ENCODE results near the gene SMARCB1. TPM values are rescaled to one million over a fixed set of nuclear protein-coding genes. Genes with fewer than 3 reads are reported as not detected.

SMARCB1 gene
- total and polyA plus RNA-seq, 3 experiments from 2014 or later: 40.4 to 120 (median 113) TPM

DNA sequence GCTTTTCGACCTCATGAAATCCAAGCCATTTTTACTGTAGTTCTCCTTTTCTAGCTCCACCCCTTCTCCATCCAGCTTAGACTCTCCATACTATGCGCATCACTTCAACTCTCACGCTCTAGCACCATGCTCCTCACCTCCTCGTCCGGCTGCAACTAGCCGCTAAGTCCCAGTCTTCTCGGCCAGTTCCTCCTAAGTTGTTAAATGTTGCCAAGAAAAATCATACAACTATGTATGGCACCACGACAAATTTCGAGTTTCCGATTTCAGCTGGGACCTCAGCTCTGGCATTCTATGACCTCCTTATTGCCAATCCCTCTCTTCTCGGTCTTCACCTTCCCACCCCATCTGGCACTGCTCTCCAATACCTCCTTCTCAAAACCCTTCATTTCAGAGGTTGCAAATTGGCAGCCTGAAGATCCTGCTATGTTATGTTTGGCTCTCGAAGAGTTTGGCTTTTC, 36.9 kb upstream of the SMARCB1 start:
- Mint-ChIP-seq H3K4me1 (peaks cover 15 to 26% (median 24%) of the 10 kb centered on the region in 3 donors), H3K36me3 (peaks cover 4 to 9% (median 6%) of the 10 kb centered on the region in 3 donors), H3K27ac (peak overlapping the region in 4 of 8 donors; percentile 70 to 89 (median 83)), H3K4me3 (peak overlapping the region; percentile 78 to 92 (median 80)), H3K9me3 (peaks cover 0 to 3% (median 0%) of the 10 kb centered on the region in 5 donors), H3K27me3 (no peaks in the 10 kb centered on the region)
- peak overlapping the region; percentile 74 for H3K4me3 ChIP-seq (ENCODE audit: low read length)
- POLR2A ChIA-PET: no interaction called here
- H3K9me3 ChIP-seq (ENCODE audit: low read length): no peaks in the 10 kb centered on the region
- H3K36me3 ChIP-seq (ENCODE audit: insufficient read depth, low read length): peaks cover under 1% of the 10 kb centered on the region
- CTCF ChIA-PET: interaction anchor here (1.3 to 1.8 kb wide), 3 partner anchors 10 to 21 kb away, joined by 5 to 7 read pairs (median 5); no protein-coding TSS in a partner anchor
- H3K27me3 ChIP-seq (ENCODE audit: insufficient read depth, low read length, poor library complexity, severe bottlenecking): no peaks in the 10 kb centered on the region
- peak overlapping the region; percentile 48 for H3K27ac ChIP-seq (ENCODE audit: low read depth, low read length)
- peaks cover 7% of the 10 kb centered on the region for H3K4me1 ChIP-seq (ENCODE audit: insufficient read depth, low read length)
- no peak for DNase-seq

GRCh38 chr22:23750367-23750713, 36.4 kb upstream of the SMARCB1 start:
- peaks cover 0 to 5% (median 2%) of the 10 kb centered on the region in 3 donors for H3K36me3 Mint-ChIP-seq
- Histone ChIP-seq H3K4me1 (ENCODE audit: insufficient read depth, low read length) (peaks cover 7% of the 10 kb centered on the region), H3K27ac (ENCODE audit: low read depth, low read length) (peak overlapping the region; percentile 48), H3K27me3 (ENCODE audit: insufficient read depth, low read length, poor library complexity, severe bottlenecking) (no peaks in the 10 kb centered on the region), H3K9me3 (ENCODE audit: low read length) (no peaks in the 10 kb centered on the region), H3K4me3 (ENCODE audit: low read length) (peak overlapping the region; percentile 74), H3K36me3 (ENCODE audit: insufficient read depth, low read length) (no peaks in the 10 kb centered on the region)
- H3K4me1 Mint-ChIP-seq: peaks cover 12 to 21% (median 20%) of the 10 kb centered on the region in 3 donors
- CTCF ChIA-PET: interaction anchor here (1.3 to 1.8 kb wide), 4 partner anchors 9 to 20 kb away, joined by 5 to 7 read pairs (median 6); partner anchors contain the start of gene C22orf15
- POLR2A ChIA-PET: interaction anchor here (0.5 to 0.7 kb wide), 5 partner anchors 13 to 1246 kb away, joined by 3 to 5 read pairs (median 3); partner anchors contain the start of gene DRICH1
- no peak for DNase-seq
- no peaks in the 10 kb centered on the region for H3K9me3 Mint-ChIP-seq
- H3K27ac Mint-ChIP-seq: peak overlapping the region; percentile 61 to 95 (median 83)
- no peaks in the 10 kb centered on the region for H3K27me3 Mint-ChIP-seq
- peak overlapping the region; percentile 78 to 92 (median 80) for H3K4me3 Mint-ChIP-seq

- H3K4me3 ChIP-seq (ENCODE audit: low read length): peak within 1 kb of the TSS; percentile 77
- Mint-ChIP-seq H3K9me3 (no peaks in the 10 kb centered on the region), H3K27me3 (no peaks in the 10 kb centered on the region), H3K4me3 (peak within 1 kb of the TSS; percentile 78 to 92 (median 80)), H3K27ac (peak within 1 kb of the TSS; percentile 61 to 95 (median 84)), H3K4me1 (peaks cover 11 to 18% (median 18%) of the 10 kb centered on the region in 3 donors), H3K36me3 (peaks cover 0 to 5% (median under 1%) of the 10 kb centered on the region in 3 donors)
- peak; percentile 79 to 90 (median 86) for DNase-seq
- H3K27ac ChIP-seq (ENCODE audit: low read depth, low read length): peak within 1 kb of the TSS; percentile 67
- no peaks in the 10 kb centered on the region for H3K9me3 ChIP-seq (ENCODE audit: low read length)
- H3K4me1 ChIP-seq (ENCODE audit: insufficient read depth, low read length): peaks cover 7% of the 10 kb centered on the region
- CTCF ChIA-PET: interaction anchor here (1.3 to 1.8 kb wide), 4 partner anchors 9 to 20 kb away, joined by 5 to 7 read pairs (median 6); partner anchors contain the start of gene C22orf15
- H3K27me3 ChIP-seq (ENCODE audit: insufficient read depth, low read length, poor library complexity, severe bottlenecking): no peaks in the 10 kb centered on the region
- POLR2A ChIA-PET: interaction anchor here (0.5 to 1.0 kb wide), 6 partner anchors 12 to 1246 kb away, joined by 3 to 5 read pairs (median 3); partner anchors contain the start of gene DRICH1
- no peaks in the 10 kb centered on the region for H3K36me3 ChIP-seq (ENCODE audit: insufficient read depth, low read length)
Observed at GRCh38 chr22:23750714-23751440, 35.9 kb upstream of the SMARCB1 start, which contains the start of gene ZNF70. Gene ZNF70 (minus strand): TSS chr22:23751112. CDS start chr22:23745140, 5,972 bp downstream.

DNA sequence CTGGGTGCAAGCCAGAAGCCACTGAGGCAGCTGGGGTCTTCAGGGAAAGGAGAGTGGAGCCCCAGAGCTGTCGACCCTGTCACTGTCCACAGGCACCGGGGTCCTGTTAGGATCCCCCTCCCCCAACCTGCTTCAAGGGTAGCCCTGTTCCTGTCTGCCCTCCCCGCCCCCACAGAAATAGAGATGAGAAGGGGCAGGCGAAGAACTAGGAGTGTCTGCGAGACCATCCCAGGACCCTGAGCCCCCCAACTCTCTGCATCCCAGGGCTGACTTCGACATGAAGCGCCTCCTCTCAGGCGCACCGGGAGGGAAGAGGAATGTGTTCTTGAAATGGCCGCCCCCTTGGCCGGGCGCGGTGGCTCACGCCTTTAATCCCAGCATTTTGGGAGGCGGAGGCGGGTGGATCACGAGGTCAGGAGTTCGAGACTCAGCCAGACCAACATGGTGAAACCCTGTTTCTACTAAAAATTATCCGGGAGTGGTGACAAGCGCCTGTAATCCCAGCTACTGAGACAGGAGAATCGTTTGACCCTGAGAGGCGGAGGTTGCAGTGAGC, 35.2 kb upstream of the SMARCB1 start:
- peak overlapping the region; percentile 68 to 90 (median 72) for H3K4me3 Mint-ChIP-seq
- no peaks in the 10 kb centered on the region for H3K9me3 Mint-ChIP-seq
- POLR2A ChIA-PET: interaction anchor here (1.0 kb wide), 1 partner anchor 12 kb away, joined by 3 read pairs; no protein-coding TSS in a partner anchor
- peak overlapping the region; percentile 77 for H3K4me3 ChIP-seq (ENCODE audit: low read length)
- peaks cover 11 to 17% (median 17%) of the 10 kb centered on the region in 3 donors for H3K4me1 Mint-ChIP-seq
- DNase-seq: no peak
- H3K27ac ChIP-seq (ENCODE audit: low read depth, low read length): peak overlapping the region; percentile 67
- H3K36me3 Mint-ChIP-seq: peaks cover 0 to 5% (median 0%) of the 10 kb centered on the region in 3 donors
- H3K36me3 ChIP-seq (ENCODE audit: insufficient read depth, low read length): no peaks in the 10 kb centered on the region
- no peaks in the 10 kb centered on the region for H3K27me3 ChIP-seq (ENCODE audit: insufficient read depth, low read length, poor library complexity, severe bottlenecking)
- CTCF ChIA-PET: interaction anchor here (1.3 to 1.8 kb wide), 4 partner anchors 8 to 19 kb away, joined by 5 to 7 read pairs (median 6); partner anchors contain the start of gene C22orf15
- H3K9me3 ChIP-seq (ENCODE audit: low read length): no peaks in the 10 kb centered on the region
- H3K27ac Mint-ChIP-seq: peak overlapping the region in 6 of 8 donors; percentile 29 to 86 (median 66)
- H3K27me3 Mint-ChIP-seq: no peaks in the 10 kb centered on the region
- peaks cover 7% of the 10 kb centered on the region for H3K4me1 ChIP-seq (ENCODE audit: insufficient read depth, low read length)

DNA sequence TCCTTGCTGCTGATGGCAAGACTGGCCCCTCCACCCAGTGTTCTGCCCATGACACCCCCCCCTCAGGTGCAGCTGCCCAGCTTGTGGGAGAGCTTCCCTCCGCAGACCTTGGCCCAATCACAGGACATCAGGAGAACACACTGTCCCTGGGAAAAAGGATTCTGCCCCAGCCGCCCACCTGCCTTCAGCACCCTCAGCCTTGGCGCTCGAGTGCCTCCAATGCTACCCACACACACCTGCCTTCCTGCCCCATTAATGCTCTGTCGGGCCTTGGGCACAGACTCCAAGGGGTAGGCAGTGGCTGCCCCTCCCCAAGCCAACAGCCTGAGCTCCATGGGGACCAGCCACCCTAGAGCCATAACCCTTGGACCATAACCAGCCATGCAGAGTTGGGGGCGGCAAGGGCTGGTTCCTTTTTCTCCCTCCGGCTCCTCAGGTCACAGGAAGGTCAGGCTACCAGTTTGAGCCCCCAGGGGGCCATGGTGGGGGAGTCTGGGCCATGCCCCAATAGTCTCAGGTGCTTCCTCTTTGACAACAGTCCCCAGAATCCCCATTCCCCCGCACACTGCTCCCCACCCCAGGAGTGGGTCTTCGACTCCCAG, 34.6 kb upstream of the SMARCB1 start:
- CTCF ChIA-PET: interaction anchor here (1.8 kb wide), 1 partner anchor 11 kb away, joined by 7 read pairs; the partner anchor contains the start of gene C22orf15
- H3K36me3 Mint-ChIP-seq: peaks cover 0 to 3% (median 0%) of the 10 kb centered on the region in 3 donors
- Histone ChIP-seq H3K36me3 (ENCODE audit: insufficient read depth, low read length) (no peaks in the 10 kb centered on the region), H3K4me1 (ENCODE audit: insufficient read depth, low read length) (peaks cover 7% of the 10 kb centered on the region), H3K27me3 (ENCODE audit: insufficient read depth, low read length, poor library complexity, severe bottlenecking) (no peaks in the 10 kb centered on the region), H3K9me3 (ENCODE audit: low read length) (no peaks in the 10 kb centered on the region), H3K27ac (ENCODE audit: low read depth, low read length) (peak overlapping the region; percentile 67), H3K4me3 (ENCODE audit: low read length) (no peak overlapping the region)
- H3K4me1 Mint-ChIP-seq: peaks cover 11 to 17% (median 17%) of the 10 kb centered on the region in 3 donors
- POLR2A ChIA-PET: no interaction called here
- peak overlapping the region in 4 of 8 donors; percentile 68 to 85 (median 76) for H3K27ac Mint-ChIP-seq
- peak overlapping the region; percentile 68 to 90 (median 77) for H3K4me3 Mint-ChIP-seq
- H3K27me3 Mint-ChIP-seq: no peaks in the 10 kb centered on the region
- no peaks in the 10 kb centered on the region for H3K9me3 Mint-ChIP-seq
- no peak for DNase-seq

GRCh38 chr22:23752750-23753149, 34.0 kb upstream of the SMARCB1 start:
- Mint-ChIP-seq H3K36me3 (peaks cover 0 to 3% (median 0%) of the 10 kb centered on the region in 3 donors), H3K9me3 (no peaks in the 10 kb centered on the region), H3K4me1 (peaks cover 11 to 17% (median 17%) of the 10 kb centered on the region in 3 donors), H3K27ac (no peak overlapping the region), H3K27me3 (no peaks in the 10 kb centered on the region), H3K4me3 (peak overlapping the region in 5 of 7 donors; percentile 68 to 80 (median 73))
- peaks cover 7% of the 10 kb centered on the region for H3K4me1 ChIP-seq (ENCODE audit: insufficient read depth, low read length)
- no peaks in the 10 kb centered on the region for H3K9me3 ChIP-seq (ENCODE audit: low read length)
- H3K4me3 ChIP-seq (ENCODE audit: low read length): no peak overlapping the region
- ChIA-PET POLR2A (no interaction called here), CTCF (no interaction called here)
- no peak for DNase-seq
- no peaks in the 10 kb centered on the region for H3K36me3 ChIP-seq (ENCODE audit: insufficient read depth, low read length)
- H3K27ac ChIP-seq (ENCODE audit: low read depth, low read length): no peak overlapping the region
- H3K27me3 ChIP-seq (ENCODE audit: insufficient read depth, low read length, poor library complexity, severe bottlenecking): no peaks in the 10 kb centered on the region

GRCh38 chr22:23753385-23753784, 33.4 kb upstream of the SMARCB1 start:
- Histone ChIP-seq H3K36me3 (ENCODE audit: insufficient read depth, low read length) (no peaks in the 10 kb centered on the region), H3K4me3 (ENCODE audit: low read length) (no peak overlapping the region), H3K9me3 (ENCODE audit: low read length) (no peaks in the 10 kb centered on the region), H3K27ac (ENCODE audit: low read depth, low read length) (no peak overlapping the region), H3K27me3 (ENCODE audit: insufficient read depth, low read length, poor library complexity, severe bottlenecking) (no peaks in the 10 kb centered on the region), H3K4me1 (ENCODE audit: insufficient read depth, low read length) (peaks cover 7% of the 10 kb centered on the region)
- peak overlapping the region in 5 of 7 donors; percentile 5 to 45 (median 17) for H3K4me3 Mint-ChIP-seq
- no peaks in the 10 kb centered on the region for H3K27me3 Mint-ChIP-seq
- no peaks in the 10 kb centered on the region for H3K9me3 Mint-ChIP-seq
- DNase-seq: no peak
- H3K36me3 Mint-ChIP-seq: peaks cover 0 to 3% (median 0%) of the 10 kb centered on the region in 3 donors
- CTCF ChIA-PET: no interaction called here
- H3K4me1 Mint-ChIP-seq: peaks cover 11 to 17% (median 17%) of the 10 kb centered on the region in 3 donors
- no peak overlapping the region for H3K27ac Mint-ChIP-seq
- POLR2A ChIA-PET: no interaction called here

All from CD8-positive, alpha-beta memory T cell (primary cell).